ENCODE measurements around the gene GON7. TPM values are rescaled to one million over a fixed set of nuclear protein-coding genes. Genes with fewer than 3 reads are reported as not detected.
A peak's percentile ranks its signal among the peaks of the same experiment; 100 is the strongest.

GON7 gene
- total RNA-seq, 1 donor from 2014 or later, result 5.3 TPM

DNA sequence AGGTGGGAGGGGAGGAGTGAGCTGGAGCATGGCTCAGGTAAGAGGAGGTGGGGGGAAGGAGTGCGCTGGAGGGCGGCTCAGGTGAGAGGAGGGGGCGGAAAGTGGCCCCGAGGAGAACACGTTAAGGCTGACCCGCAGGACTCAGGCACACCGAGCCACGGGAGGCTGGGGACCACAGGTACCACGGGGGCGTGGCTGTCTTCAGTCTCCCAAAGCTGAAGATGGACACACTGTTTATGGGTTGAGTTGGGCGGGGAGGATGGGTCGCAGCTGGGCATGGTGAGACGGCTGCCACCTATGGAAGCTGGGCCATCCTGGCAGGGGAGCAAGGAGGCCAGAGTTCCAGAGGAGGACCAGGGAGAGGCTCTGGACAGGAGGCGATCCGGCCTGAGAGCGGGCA lies 23.7 kb upstream of the GON7 start:
- TF ChIP-seq, protein P1, sequence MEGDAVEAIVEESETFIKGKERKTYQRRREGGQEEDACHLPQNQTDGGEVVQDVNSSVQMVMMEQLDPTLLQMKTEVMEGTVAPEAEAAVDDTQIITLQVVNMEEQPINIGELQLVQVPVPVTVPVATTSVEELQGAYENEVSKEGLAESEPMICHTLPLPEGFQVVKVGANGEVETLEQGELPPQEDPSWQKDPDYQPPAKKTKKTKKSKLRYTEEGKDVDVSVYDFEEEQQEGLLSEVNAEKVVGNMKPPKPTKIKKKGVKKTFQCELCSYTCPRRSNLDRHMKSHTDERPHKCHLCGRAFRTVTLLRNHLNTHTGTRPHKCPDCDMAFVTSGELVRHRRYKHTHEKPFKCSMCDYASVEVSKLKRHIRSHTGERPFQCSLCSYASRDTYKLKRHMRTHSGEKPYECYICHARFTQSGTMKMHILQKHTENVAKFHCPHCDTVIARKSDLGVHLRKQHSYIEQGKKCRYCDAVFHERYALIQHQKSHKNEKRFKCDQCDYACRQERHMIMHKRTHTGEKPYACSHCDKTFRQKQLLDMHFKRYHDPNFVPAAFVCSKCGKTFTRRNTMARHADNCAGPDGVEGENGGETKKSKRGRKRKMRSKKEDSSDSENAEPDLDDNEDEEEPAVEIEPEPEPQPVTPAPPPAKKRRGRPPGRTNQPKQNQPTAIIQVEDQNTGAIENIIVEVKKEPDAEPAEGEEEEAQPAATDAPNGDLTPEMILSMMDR (IDR thresholded peaks at IDR 0.05), result no peak
- Mint-ChIP-seq H3K4me3 (ENCODE audit: unreplicated experiment) (no peak overlapping the region), H3K4me1 (ENCODE audit: low read depth) (no peaks in the 10 kb centered on the region), H3K36me3 (ENCODE audit: low read depth) (peaks cover 17% of the 10 kb centered on the region), H3K9me3 (ENCODE audit: low read depth) (peaks cover 3% of the 10 kb centered on the region), H3K27me3 (ENCODE audit: low read depth) (no peaks in the 10 kb centered on the region), H3K27ac (ENCODE audit: unreplicated experiment) (peak overlapping the region; percentile 50)
- DNase-seq (ENCODE audit: low spot score), result no peak

DNA sequence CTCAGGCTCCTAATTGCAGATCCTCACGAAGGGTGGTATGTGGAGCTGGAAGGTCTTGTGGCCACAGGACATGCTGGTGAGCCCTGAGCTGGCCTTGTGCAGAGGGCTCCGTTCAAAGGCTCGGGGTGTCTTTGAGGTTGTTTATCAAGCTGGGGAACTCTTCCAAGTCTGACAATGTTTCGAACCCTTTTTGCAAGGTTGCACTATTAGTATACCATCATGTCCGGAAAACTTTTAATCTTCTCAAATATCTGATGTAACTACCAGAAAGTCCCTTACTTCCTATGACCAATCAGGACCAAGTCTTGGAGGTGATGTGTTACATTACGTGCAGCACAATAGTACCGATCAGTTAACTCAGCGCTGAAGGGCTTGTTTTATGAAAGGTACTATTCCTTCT lies 21.7 kb upstream of the GON7 start:
- Mint-ChIP-seq H3K9me3 (ENCODE audit: low read depth) (peaks cover 3% of the 10 kb centered on the region), H3K27ac (ENCODE audit: unreplicated experiment) (no peak overlapping the region), H3K36me3 (ENCODE audit: low read depth) (peaks cover 23% of the 10 kb centered on the region), H3K4me3 (ENCODE audit: unreplicated experiment) (no peak overlapping the region), H3K27me3 (ENCODE audit: low read depth) (no peaks in the 10 kb centered on the region), H3K4me1 (ENCODE audit: low read depth) (no peaks in the 10 kb centered on the region)
- DNase-seq (ENCODE audit: low spot score), result no peak
- TF ChIP-seq, protein P1 (IDR thresholded peaks at IDR 0.05), result no peak

DNA sequence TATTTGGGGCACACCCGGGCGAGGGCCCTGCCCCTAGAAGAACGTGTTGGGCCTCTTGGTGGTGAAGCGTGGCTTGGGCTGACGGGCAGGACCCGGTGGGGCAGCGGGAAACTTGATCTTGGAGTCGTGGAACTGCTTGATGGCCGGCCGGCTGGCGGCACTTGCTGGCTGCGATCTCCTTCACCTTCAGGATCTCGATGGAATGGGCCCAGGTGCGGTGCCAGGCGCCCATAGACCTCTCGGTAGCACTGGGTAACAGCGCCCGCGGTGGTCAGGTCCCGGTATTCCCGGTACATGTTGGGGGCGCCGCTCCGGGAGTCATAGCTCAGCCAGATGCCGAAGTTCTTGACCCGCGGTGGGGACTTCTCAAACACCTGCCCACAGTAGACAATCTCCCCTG lies 16.7 kb upstream of the GON7 start:
- Mint-ChIP-seq H3K36me3 (ENCODE audit: low read depth) (peaks cover 30% of the 10 kb centered on the region), H3K27me3 (ENCODE audit: low read depth) (no peaks in the 10 kb centered on the region), H3K4me1 (ENCODE audit: low read depth) (no peaks in the 10 kb centered on the region), H3K4me3 (ENCODE audit: unreplicated experiment) (no peak overlapping the region), H3K27ac (ENCODE audit: unreplicated experiment) (no peak overlapping the region), H3K9me3 (ENCODE audit: low read depth) (no peaks in the 10 kb centered on the region)
- no peak for DNase-seq (ENCODE audit: low spot score)
- TF ChIP-seq, protein P1 (IDR thresholded peaks at IDR 0.05), result no peak

DNA sequence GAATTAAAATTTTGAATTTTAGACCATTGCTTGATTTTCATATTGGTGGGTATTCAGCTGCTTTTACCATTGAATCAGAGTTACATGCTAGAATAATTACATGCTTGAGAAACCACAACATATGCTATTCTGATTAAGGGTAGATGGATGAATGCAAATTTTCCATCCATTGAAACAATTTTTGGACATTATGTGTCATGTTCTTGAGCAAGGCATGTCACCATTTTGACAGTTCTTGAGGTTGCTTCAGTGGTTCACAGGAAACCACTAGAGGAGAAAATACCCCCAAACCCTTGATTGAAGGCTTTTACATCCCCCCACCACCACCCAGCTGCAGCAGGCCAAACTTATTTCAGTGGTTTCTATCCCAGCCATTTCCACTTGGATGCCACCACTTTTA lies 13.6 kb upstream of the GON7 start:
- H3K9me3 Mint-ChIP-seq (ENCODE audit: low read depth), result no peaks in the 10 kb centered on the region
- H3K27ac Mint-ChIP-seq (ENCODE audit: unreplicated experiment), result no peak overlapping the region
- no peaks in the 10 kb centered on the region for H3K27me3 Mint-ChIP-seq (ENCODE audit: low read depth)
- no peak overlapping the region for H3K4me3 Mint-ChIP-seq (ENCODE audit: unreplicated experiment)
- TF ChIP-seq, protein P1 (IDR thresholded peaks at IDR 0.05), result no peak
- DNase-seq (ENCODE audit: low spot score), result no peak
- peaks cover 26% of the 10 kb centered on the region for H3K36me3 Mint-ChIP-seq (ENCODE audit: low read depth)
- no peaks in the 10 kb centered on the region for H3K4me1 Mint-ChIP-seq (ENCODE audit: low read depth)

DNA sequence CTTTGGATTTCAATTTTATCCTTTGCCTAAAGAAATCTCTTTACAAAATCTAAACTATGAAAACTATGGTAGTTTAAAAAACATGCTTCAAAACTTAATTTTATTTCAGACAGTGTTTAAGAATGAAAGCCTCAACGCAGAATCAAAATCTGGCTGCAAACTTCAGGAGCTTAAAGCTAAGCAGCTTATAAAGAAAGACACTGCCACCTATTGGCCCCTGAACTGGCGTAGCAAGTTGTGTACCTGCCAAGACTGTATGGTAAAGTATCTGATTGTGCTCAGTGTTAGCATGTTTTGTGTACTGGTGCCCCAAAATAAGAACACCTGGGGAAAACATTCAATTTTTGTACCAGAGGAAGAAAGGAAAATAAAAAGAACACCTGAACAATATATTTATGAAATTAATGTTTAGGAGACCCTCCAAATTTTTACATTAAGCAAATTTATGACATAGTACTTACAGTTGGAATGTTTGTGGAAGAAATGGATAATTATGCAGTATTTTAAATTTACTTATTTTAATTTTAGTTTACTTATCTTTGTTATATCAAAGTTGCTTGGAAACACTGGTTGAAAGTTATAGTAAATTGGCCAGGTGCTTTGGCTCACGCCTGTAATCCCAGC lies 12.3 kb upstream of the GON7 start:
- H3K27me3 Mint-ChIP-seq (ENCODE audit: low read depth), result no peaks in the 10 kb centered on the region
- no peaks in the 10 kb centered on the region for H3K9me3 Mint-ChIP-seq (ENCODE audit: low read depth)
- H3K4me1 Mint-ChIP-seq (ENCODE audit: low read depth), result no peaks in the 10 kb centered on the region
- TF ChIP-seq, protein P1 (IDR thresholded peaks at IDR 0.05), result peak; percentile 76
- H3K27ac Mint-ChIP-seq (ENCODE audit: unreplicated experiment), result no peak overlapping the region
- H3K36me3 Mint-ChIP-seq (ENCODE audit: low read depth), result peaks cover 24% of the 10 kb centered on the region
- no peak for DNase-seq (ENCODE audit: low spot score)
- H3K4me3 Mint-ChIP-seq (ENCODE audit: unreplicated experiment), result no peak overlapping the region

Data from chondrocyte (in vitro differentiated cells).